Activated naive CD8-positive, alpha-beta T cell treated with anti-CD3 and anti-CD28 coated beads for 36 hours (primary cell): ENCODE measurements around the gene PAN2. TPM values are rescaled to one million over a fixed set of nuclear protein-coding genes. Genes with fewer than 3 reads are reported as not detected.
A peak's percentile ranks its signal among the peaks of the same experiment; 100 is the strongest.
"Not testable (repeated sequence)": the region's sequence is repeated elsewhere in the genome, so short reads cannot be mapped to it uniquely, and the experiment has no call there.

Experiments used
- DNase-seq: peaks from one replicate; pipeline ENCODE4 v3.0.0; 2021
- H3K27ac Mint-ChIP-seq: one replicate; pipeline ENCODE4 v1.8.0; 2022; ENCODE audit warnings: mild to moderate bottlenecking, moderate library complexity, mixed read lengths
- H3K27me3 Mint-ChIP-seq: one replicate; pipeline ENCODE4 v1.8.0; 2022; ENCODE audit warnings: mild to moderate bottlenecking, mixed read lengths
- H3K36me3 Mint-ChIP-seq: one replicate; pipeline ENCODE4 v1.8.0; 2021; ENCODE audit warnings: mild to moderate bottlenecking, mixed read lengths
- H3K4me1 Mint-ChIP-seq: one replicate; pipeline ENCODE4 v1.8.0; 2021; ENCODE audit warnings: mixed read lengths
- H3K4me3 Mint-ChIP-seq: one replicate; pipeline ENCODE4 v1.8.0; 2022; ENCODE audit warnings: mild to moderate bottlenecking, moderate library complexity, mixed read lengths
- H3K9me3 Mint-ChIP-seq: one replicate; pipeline ENCODE4 v1.8.0; 2022; ENCODE audit warnings: mixed read lengths
- total RNA-seq, 2 experiments: library from RNA; stranded (reverse); gene quantifications; one replicate each; pipeline ENCODE4 v1.2.3, GENCODE V29; 2021

The PAN2 gene
- total RNA-seq, 2 experiments from 2014 or later = 32.3 to 34.5 TPM

GRCh38 chr12:56351325-56351724 is 17.5 kb upstream of the PAN2 start:
- Mint-ChIP-seq H3K27me3 (no peaks in the 10 kb centered on the region), H3K9me3 (no peaks in the 10 kb centered on the region), H3K4me1 (no peaks in the 10 kb centered on the region), H3K27ac (no peak overlapping the region), H3K4me3 (no peak overlapping the region), H3K36me3 (peaks cover 18% of the 10 kb centered on the region)
- DNase-seq = no peak

GRCh38 chr12:56350662-56351061 is 16.9 kb upstream of the PAN2 start:
- Mint-ChIP-seq H3K9me3 (no peaks in the 10 kb centered on the region), H3K4me3 (no peak overlapping the region), H3K36me3 (peaks cover 16% of the 10 kb centered on the region), H3K27me3 (no peaks in the 10 kb centered on the region), H3K4me1 (no peaks in the 10 kb centered on the region), H3K27ac (no peak overlapping the region)
- DNase-seq = no peak

- Mint-ChIP-seq H3K4me3 (no peak overlapping the region), H3K27me3 (no peaks in the 10 kb centered on the region), H3K4me1 (no peaks in the 10 kb centered on the region), H3K9me3 (no peaks in the 10 kb centered on the region), H3K36me3 (peaks cover 18% of the 10 kb centered on the region), H3K27ac (no peak overlapping the region)
- no peak for DNase-seq
These were observed 15.0 kb upstream of the PAN2 start for GRCh38 chr12:56348776-56349175.

GRCh38 chr12:56347255-56347654 is 13.5 kb upstream of the PAN2 start:
- peaks cover 25% of the 10 kb centered on the region for H3K36me3 Mint-ChIP-seq
- H3K4me3 Mint-ChIP-seq, H3K9me3 Mint-ChIP-seq, DNase-seq, H3K4me1 Mint-ChIP-seq, H3K27me3 Mint-ChIP-seq, H3K27ac Mint-ChIP-seq: not testable (repeated sequence)

- Mint-ChIP-seq H3K4me1 (peaks cover under 1% of the 10 kb centered on the region), H3K27ac (no peak overlapping the region), H3K27me3 (no peaks in the 10 kb centered on the region), H3K36me3 (peaks cover 29% of the 10 kb centered on the region), H3K9me3 (no peaks in the 10 kb centered on the region), H3K4me3 (no peak overlapping the region)
- DNase-seq = peak; percentile 12
These were observed 12.9 kb upstream of the PAN2 start for GRCh38 chr12:56346675-56347074.

- DNase-seq, H3K4me3 Mint-ChIP-seq, H3K9me3 Mint-ChIP-seq, H3K27ac Mint-ChIP-seq, H3K27me3 Mint-ChIP-seq: not testable (repeated sequence)
- Mint-ChIP-seq H3K36me3 (peaks cover 35% of the 10 kb centered on the region), H3K4me1 (peaks cover 34% of the 10 kb centered on the region)
These were observed 8.5 kb upstream of the PAN2 start for GRCh38 chr12:56342290-56342689.

GRCh38 chr12:56341616-56342015 is 7.8 kb upstream of the PAN2 start:
- H3K27ac Mint-ChIP-seq = no peak overlapping the region
- H3K4me1 Mint-ChIP-seq = peaks cover 39% of the 10 kb centered on the region
- peaks cover 35% of the 10 kb centered on the region for H3K36me3 Mint-ChIP-seq
- no peaks in the 10 kb centered on the region for H3K27me3 Mint-ChIP-seq
- no peak for DNase-seq
- H3K9me3 Mint-ChIP-seq = no peaks in the 10 kb centered on the region
- no peak overlapping the region for H3K4me3 Mint-ChIP-seq

- peak overlapping the region; percentile 96 for H3K27ac Mint-ChIP-seq
- H3K4me3 Mint-ChIP-seq = peak overlapping the region; percentile 87
- H3K9me3 Mint-ChIP-seq = no peaks in the 10 kb centered on the region
- peaks cover 30% of the 10 kb centered on the region for H3K36me3 Mint-ChIP-seq
- no peaks in the 10 kb centered on the region for H3K27me3 Mint-ChIP-seq
- no peak for DNase-seq
- H3K4me1 Mint-ChIP-seq = peaks cover 42% of the 10 kb centered on the region
These were observed 5.3 kb upstream of the PAN2 start for GRCh38 chr12:56339158-56339422.

GRCh38 chr12:56338308-56339157 is 4.7 kb upstream of the PAN2 start, which contains the start of gene IL23A:
Gene IL23A, plus strand, starts transcription at chr12:56338884. Its CDS starts 161 bp downstream, at chr12:56339045.
- H3K4me3 Mint-ChIP-seq = peak within 1 kb of the TSS; percentile 87
- H3K36me3 Mint-ChIP-seq = peaks cover 25% of the 10 kb centered on the region
- peak; percentile 90 for DNase-seq
- H3K4me1 Mint-ChIP-seq = peaks cover 45% of the 10 kb centered on the region
- H3K27me3 Mint-ChIP-seq = peaks cover 4% of the 10 kb centered on the region
- no peaks in the 10 kb centered on the region for H3K9me3 Mint-ChIP-seq
- peak within 1 kb of the TSS; percentile 96 for H3K27ac Mint-ChIP-seq

- no peaks in the 10 kb centered on the region for H3K9me3 Mint-ChIP-seq
- H3K27me3 Mint-ChIP-seq = peaks cover 4% of the 10 kb centered on the region
- DNase-seq = no peak
- H3K4me1 Mint-ChIP-seq = peaks cover 48% of the 10 kb centered on the region
- H3K27ac Mint-ChIP-seq = peak overlapping the region; percentile 96
- H3K36me3 Mint-ChIP-seq = peaks cover 21% of the 10 kb centered on the region
- H3K4me3 Mint-ChIP-seq = peak overlapping the region; percentile 42
These were observed 4.0 kb upstream of the PAN2 start for GRCh38 chr12:56337753-56338251.

- peaks cover 4% of the 10 kb centered on the region for H3K27me3 Mint-ChIP-seq
- H3K9me3 Mint-ChIP-seq = no peaks in the 10 kb centered on the region
- peaks cover 20% of the 10 kb centered on the region for H3K36me3 Mint-ChIP-seq
- H3K4me1 Mint-ChIP-seq = peaks cover 54% of the 10 kb centered on the region
- DNase-seq = no peak
- no peak overlapping the region for H3K4me3 Mint-ChIP-seq
- peak overlapping the region; percentile 96 for H3K27ac Mint-ChIP-seq
These were observed 2.8 kb upstream of the PAN2 start for GRCh38 chr12:56336361-56337167.

GRCh38 chr12:56335527-56335926 is 1.7 kb upstream of the PAN2 start:
- H3K4me1 Mint-ChIP-seq = peaks cover 50% of the 10 kb centered on the region

GRCh38 chr12:56334490-56334793 is 642 bp upstream of the PAN2 start:
- H3K27ac Mint-ChIP-seq = peak overlapping the region; percentile 100
- H3K4me1 Mint-ChIP-seq = peaks cover 44% of the 10 kb centered on the region
- H3K4me3 Mint-ChIP-seq = peak overlapping the region; percentile 90
- peaks cover 12% of the 10 kb centered on the region for H3K36me3 Mint-ChIP-seq
- peaks cover 4% of the 10 kb centered on the region for H3K27me3 Mint-ChIP-seq
- no peak for DNase-seq
- H3K9me3 Mint-ChIP-seq = no peaks in the 10 kb centered on the region

More at GRCh38 chr12:56335527-56335926, 1.7 kb upstream of the PAN2 start:
- H3K4me3 Mint-ChIP-seq, H3K27ac Mint-ChIP-seq, H3K9me3 Mint-ChIP-seq, DNase-seq, H3K27me3 Mint-ChIP-seq: not testable (repeated sequence)
- H3K36me3 Mint-ChIP-seq = peaks cover 17% of the 10 kb centered on the region

- peak overlapping the region; percentile 100 for H3K27ac Mint-ChIP-seq
These were observed 562 bp downstream of the PAN2 start for GRCh38 chr12:56333197-56333678.

GRCh38 chr12:56332512-56333196 is 1.1 kb downstream of the PAN2 start:
- H3K4me1 Mint-ChIP-seq = peaks cover 28% of the 10 kb centered on the region

More at GRCh38 chr12:56333197-56333678, 562 bp downstream of the PAN2 start:
- Mint-ChIP-seq H3K4me1 (peaks cover 34% of the 10 kb centered on the region), H3K4me3 (peak overlapping the region; percentile 90), H3K27me3 (peaks cover 4% of the 10 kb centered on the region), H3K36me3 (peaks cover 5% of the 10 kb centered on the region), H3K9me3 (no peaks in the 10 kb centered on the region)
- DNase-seq = no peak

More at GRCh38 chr12:56332512-56333196, 1.1 kb downstream of the PAN2 start:
- Mint-ChIP-seq H3K27me3 (peaks cover 4% of the 10 kb centered on the region), H3K36me3 (peaks cover 4% of the 10 kb centered on the region), H3K4me3 (peak overlapping the region; percentile 90), H3K27ac (peak overlapping the region; percentile 100), H3K9me3 (no peaks in the 10 kb centered on the region)
- DNase-seq = no peak
